Measurements from ENCODE around the gene LPP.

DNA sequence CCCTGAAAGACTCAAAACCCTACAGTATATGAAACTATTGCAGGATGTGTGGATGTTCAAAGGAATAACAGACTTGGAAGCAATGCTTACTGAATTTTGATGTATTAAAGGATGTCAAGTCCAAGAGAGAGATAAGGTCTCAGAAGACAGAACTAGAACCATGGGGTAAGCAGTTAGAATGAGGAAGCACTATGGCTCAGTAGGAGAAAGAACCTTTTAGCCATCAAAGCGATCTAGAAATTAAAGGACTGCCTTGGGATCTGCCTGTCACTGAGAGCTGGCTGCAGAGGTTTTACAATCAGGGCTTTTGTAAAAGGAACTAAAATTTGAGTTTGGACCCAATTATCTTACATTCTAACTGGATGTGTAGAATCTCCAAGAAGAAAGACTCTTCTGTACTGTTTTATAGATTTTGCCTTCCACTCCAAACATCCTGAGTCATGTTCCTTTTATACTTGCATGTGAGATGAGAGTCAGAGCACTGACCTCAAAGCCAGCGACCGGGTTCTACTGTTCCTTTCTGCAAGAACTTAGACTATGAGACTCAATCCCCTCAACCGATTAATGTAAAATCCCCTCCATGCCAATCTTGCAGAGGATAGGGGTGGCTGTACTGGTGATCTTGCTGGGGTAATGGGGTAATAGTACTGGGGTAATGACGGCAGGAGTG lies 605.5 kb downstream of the LPP start:
- TF ChIP-seq, protein P1, sequence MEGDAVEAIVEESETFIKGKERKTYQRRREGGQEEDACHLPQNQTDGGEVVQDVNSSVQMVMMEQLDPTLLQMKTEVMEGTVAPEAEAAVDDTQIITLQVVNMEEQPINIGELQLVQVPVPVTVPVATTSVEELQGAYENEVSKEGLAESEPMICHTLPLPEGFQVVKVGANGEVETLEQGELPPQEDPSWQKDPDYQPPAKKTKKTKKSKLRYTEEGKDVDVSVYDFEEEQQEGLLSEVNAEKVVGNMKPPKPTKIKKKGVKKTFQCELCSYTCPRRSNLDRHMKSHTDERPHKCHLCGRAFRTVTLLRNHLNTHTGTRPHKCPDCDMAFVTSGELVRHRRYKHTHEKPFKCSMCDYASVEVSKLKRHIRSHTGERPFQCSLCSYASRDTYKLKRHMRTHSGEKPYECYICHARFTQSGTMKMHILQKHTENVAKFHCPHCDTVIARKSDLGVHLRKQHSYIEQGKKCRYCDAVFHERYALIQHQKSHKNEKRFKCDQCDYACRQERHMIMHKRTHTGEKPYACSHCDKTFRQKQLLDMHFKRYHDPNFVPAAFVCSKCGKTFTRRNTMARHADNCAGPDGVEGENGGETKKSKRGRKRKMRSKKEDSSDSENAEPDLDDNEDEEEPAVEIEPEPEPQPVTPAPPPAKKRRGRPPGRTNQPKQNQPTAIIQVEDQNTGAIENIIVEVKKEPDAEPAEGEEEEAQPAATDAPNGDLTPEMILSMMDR (IDR thresholded peaks at IDR 0.05) = no peak
- TF ChIP-seq EP300 (IDR thresholded peaks at IDR 0.05) (no peak), POLR2A (IDR thresholded peaks at IDR 0.05) (no peak)

Data from stomach (tissue), 4 donors.